ENCODE data around the gene ADM2.

Gene ADM2

DNA sequence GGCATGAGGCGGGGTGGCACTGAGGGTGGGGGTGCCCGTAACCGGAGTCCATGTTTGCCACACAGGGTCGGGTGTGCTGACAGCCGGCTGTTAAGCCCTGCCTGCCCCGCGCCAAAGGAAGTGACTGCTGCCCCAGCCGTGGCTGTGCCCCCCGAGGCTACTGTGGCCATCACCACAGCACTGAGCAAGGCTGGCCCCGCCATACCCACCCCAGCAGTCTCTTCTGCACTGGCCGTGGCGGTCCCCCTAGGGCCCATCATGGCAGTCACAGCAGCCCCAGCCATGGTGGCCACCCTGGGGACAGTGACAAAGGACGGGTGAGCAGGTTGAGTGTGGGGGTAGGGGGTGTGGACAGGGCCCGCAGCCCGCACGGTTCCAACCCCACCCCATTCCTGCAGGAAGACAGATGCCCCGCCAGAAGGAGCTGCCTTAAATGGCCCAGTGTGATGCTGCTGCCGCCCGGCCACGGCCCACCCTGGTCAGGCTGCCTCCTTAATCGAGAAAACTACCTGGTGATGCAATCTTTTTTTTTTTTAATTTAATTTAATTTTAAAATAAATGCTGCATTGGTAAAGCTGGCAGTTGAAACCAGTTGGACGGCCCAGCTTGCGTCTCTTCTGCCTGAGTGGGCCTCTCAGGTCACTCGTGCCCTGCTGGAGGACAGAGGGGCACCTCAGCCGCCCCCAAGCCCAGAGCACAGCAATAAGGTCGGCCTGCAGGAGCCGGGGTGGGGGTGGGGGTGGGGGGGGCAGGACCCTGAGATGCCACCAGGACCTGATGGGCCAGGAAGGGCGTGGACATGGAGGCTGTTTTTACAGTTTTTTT, 37.3 kb upstream of the ADM2 start:
- in situ Hi-C loops (cut with HindIII; ENCODE audit: low pct_ligation_motif_present, low pct_unique_long_range_greater_than_20kb, low sequenced_read_pairs): no loop called here
- no peak for DNase-seq

DNA sequence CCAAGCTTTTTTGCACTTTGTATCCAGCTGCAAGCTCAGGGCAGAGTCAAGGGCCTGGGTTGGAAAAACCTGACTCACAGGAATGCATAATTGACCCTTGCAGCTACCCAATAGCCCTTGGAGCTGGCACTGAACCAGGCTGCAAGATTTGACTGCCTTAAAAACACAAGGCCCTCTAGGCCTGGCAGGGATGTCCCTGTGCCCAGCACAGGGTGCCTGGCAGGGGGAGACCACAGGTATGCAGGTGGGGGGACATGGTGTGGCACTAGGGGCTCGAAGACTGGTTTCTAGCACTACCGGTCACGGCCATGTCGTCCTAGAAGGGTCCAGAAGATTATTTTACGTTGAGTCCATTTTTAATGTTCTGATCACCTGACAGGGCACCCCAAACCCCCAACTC, 36.7 kb upstream of the ADM2 start:
- in situ Hi-C loops (cut with HindIII; ENCODE audit: low pct_ligation_motif_present, low pct_unique_long_range_greater_than_20kb, low sequenced_read_pairs): no loop called here
- DNase-seq: peak; percentile 58

- in situ Hi-C loops (cut with HindIII; ENCODE audit: low pct_ligation_motif_present, low pct_unique_long_range_greater_than_20kb, low sequenced_read_pairs): no loop called here
Measured at GRCh38 chr22:50445071-50445879, 36.1 kb upstream of the ADM2 start.

GRCh38 chr22:50445880-50446707, 35.2 kb upstream of the ADM2 start:
- in situ Hi-C loops (cut with HindIII; ENCODE audit: low pct_ligation_motif_present, low pct_unique_long_range_greater_than_20kb, low sequenced_read_pairs): no loop called here
- DNase-seq: no peak

More at GRCh38 chr22:50445071-50445879, 36.1 kb upstream of the ADM2 start:
- no peak for DNase-seq

- in situ Hi-C loops (cut with HindIII; ENCODE audit: low pct_ligation_motif_present, low pct_unique_long_range_greater_than_20kb, low sequenced_read_pairs): no loop called here
- DNase-seq: no peak
Measured at GRCh38 chr22:50446708-50447575, 34.4 kb upstream of the ADM2 start.

GRCh38 chr22:50447576-50448551, 33.5 kb upstream of the ADM2 start:
- DNase-seq: no peak
- in situ Hi-C loops (cut with HindIII; ENCODE audit: low pct_ligation_motif_present, low pct_unique_long_range_greater_than_20kb, low sequenced_read_pairs): no loop called here

- in situ Hi-C loops (cut with HindIII; ENCODE audit: low pct_ligation_motif_present, low pct_unique_long_range_greater_than_20kb, low sequenced_read_pairs): no loop called here
- no peak for DNase-seq
Measured at GRCh38 chr22:50452649-50453048, 28.7 kb upstream of the ADM2 start.

DNA sequence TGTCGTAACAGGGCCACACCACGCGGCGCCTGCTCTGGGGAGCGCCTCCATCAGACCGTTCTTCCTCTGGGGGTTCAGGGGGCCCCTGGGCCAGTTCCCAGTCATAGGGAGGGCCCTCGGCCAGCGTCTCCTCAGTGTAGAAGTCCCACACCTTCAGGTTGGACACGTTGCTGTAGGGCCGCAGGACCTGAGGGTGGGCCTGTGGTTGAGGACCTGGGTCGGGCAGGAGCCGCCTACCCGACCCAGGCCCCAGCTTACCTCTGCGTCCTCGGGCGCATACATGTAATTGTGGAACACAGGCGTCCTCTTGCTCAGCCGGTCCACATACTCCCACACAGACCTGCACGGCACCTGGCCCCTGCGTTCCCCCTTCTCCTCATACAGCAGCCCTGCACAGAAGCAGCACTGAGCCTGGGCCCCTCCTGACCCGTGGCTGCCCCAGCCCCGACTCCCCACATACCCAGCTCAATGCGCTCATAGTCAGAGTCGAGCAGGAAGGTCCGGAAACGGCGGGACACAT, 26.7 kb upstream of the ADM2 start:
- DNase-seq: no peak
- in situ Hi-C loops (cut with HindIII; ENCODE audit: low pct_ligation_motif_present, low pct_unique_long_range_greater_than_20kb, low sequenced_read_pairs): no loop called here

DNA sequence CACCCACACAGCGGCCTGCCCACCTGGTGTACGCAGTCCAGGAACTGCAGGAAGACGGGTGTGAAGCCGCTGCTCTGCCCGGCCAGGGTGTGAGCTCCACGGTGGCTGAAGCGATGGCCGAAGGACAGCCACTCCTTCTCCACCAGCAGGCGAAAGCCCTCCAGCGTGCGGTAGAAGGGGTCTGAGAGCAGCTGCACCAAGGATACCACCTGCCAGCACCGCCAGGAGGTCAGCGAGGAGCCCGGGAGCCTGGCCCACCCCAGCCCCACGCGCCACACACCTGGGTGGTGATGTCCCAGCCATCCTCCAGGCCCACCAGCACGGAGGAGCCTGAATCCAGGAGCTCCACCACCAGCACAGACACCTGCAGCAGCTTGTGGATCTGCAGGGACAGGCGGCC, 26.1 kb upstream of the ADM2 start:
- in situ Hi-C loops (cut with HindIII; ENCODE audit: low pct_ligation_motif_present, low pct_unique_long_range_greater_than_20kb, low sequenced_read_pairs): no loop called here
- no peak for DNase-seq

DNA sequence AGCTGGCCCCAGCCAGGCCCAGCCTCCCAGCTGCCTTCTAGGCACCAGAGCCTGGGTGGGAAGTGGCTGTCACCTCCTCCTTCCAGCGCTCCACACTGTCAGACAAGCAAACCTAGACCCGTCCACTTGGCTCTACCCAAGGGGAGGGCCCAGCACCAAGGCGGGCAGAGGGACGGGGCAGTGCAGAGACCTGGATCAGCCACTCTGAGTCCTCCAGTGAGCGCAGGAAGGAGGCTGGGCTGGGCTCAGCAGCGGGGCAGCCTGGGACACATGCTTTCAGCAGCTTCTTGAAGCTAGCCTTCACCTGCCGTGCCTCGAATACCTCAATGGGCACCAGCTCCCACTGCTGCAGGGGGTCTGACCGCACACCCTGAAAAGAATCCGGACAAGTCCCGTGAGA, 25.3 kb upstream of the ADM2 start:
- DNase-seq: no peak
- in situ Hi-C loops (cut with HindIII; ENCODE audit: low pct_ligation_motif_present, low pct_unique_long_range_greater_than_20kb, low sequenced_read_pairs): no loop called here

- DNase-seq: no peak
- in situ Hi-C loops (cut with HindIII; ENCODE audit: low pct_ligation_motif_present, low pct_unique_long_range_greater_than_20kb, low sequenced_read_pairs): no loop called here
Measured at GRCh38 chr22:50456466-50457234, 24.7 kb upstream of the ADM2 start.

GRCh38 chr22:50459016-50459415, 22.3 kb upstream of the ADM2 start:
- DNase-seq: no peak
- in situ Hi-C loops (cut with HindIII; ENCODE audit: low pct_ligation_motif_present, low pct_unique_long_range_greater_than_20kb, low sequenced_read_pairs): no loop called here

DNA sequence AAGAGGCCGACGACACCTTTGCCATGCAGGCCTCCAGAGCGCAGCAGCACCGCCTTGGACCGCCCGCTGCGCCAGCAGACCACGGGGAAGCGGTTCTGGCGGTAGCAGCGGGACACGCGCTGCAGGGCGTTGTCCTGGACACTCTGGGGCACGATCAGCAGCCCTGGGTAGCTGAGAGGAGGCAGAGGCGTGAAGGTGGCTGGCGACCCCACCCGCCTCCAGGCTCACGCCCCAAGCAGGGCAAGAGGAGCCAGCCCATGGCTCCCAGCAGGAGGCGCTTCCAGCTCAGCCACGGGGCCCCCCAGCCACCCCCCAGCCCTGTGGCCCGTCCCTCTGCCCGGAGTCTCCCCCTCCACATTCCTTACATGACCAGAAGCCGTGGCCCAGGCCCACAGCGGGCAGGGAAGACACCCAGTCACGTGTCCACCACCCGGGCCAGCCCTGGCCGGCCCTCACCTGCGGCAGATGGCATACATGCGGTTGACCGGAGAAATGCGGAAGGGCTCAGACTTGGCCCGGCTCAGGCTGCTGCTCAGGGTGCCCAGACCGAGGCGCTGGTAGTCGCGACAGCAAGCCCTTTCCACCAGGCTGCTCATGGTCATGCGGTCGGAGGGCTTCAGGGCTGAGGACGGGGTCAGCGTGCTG, 21.7 kb upstream of the ADM2 start:
- in situ Hi-C loops (cut with HindIII; ENCODE audit: low pct_ligation_motif_present, low pct_unique_long_range_greater_than_20kb, low sequenced_read_pairs): no loop called here
- DNase-seq: no peak

GRCh38 chr22:50460938-50461337, 20.4 kb upstream of the ADM2 start:
- in situ Hi-C loops (cut with HindIII; ENCODE audit: low pct_ligation_motif_present, low pct_unique_long_range_greater_than_20kb, low sequenced_read_pairs): no loop called here
- no peak for DNase-seq

DNA sequence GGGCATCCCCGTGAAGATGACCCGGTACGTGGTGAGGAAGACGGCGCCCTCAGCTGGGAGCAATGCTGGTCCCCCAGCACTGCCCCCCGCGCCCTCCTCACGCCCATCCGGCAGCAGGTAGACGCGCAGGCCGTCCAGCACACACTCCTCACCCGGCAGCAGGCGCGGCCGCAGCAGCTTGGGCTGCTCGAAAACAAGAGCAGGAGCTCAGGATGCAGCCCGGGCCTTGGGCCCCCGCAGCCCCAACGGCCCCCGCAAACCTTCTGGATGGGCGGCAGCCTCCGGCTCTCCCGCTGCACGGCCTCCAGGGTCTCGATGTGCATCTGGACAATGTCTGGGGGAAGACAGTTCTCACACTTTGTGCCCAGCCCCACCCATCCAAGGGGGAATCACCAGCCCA, 19.8 kb upstream of the ADM2 start:
- no peak for DNase-seq
- in situ Hi-C loops (cut with HindIII; ENCODE audit: low pct_ligation_motif_present, low pct_unique_long_range_greater_than_20kb, low sequenced_read_pairs): no loop called here
